GM12801 (cell line): ENCODE measurements around the gene FOXF1.

Source experiments
- TF ChIP-seq, protein P1 (sequence below): IDR thresholded peaks from one replicate; pipeline ENCODE4 v1.5.1; 2011; ENCODE audit warnings: control low read depth; ENCODE audit not compliant: insufficient read length; ENCODE audit errors: extremely low read depth

FOXF1 gene

DNA sequence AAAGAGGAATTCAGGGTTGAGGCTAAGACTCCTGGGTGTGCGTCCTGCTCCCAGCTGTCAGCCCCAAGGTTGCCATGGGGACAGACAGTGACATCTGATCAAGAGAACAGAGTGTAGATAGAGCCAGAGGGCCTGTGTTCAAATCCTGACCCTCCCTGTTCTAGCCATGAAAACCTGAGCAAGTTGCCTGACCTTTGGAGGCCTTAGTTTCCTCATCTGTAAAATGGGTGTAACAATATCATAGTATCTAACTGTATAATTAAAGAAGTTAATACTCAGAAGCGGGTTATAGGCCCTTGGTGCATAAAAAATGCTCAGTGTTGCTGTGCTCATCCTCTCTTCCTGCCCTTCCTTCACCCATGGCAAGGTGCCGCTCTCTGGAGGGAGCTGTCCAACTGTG, 28.7 kb upstream of the FOXF1 start:
- TF ChIP-seq, protein P1, sequence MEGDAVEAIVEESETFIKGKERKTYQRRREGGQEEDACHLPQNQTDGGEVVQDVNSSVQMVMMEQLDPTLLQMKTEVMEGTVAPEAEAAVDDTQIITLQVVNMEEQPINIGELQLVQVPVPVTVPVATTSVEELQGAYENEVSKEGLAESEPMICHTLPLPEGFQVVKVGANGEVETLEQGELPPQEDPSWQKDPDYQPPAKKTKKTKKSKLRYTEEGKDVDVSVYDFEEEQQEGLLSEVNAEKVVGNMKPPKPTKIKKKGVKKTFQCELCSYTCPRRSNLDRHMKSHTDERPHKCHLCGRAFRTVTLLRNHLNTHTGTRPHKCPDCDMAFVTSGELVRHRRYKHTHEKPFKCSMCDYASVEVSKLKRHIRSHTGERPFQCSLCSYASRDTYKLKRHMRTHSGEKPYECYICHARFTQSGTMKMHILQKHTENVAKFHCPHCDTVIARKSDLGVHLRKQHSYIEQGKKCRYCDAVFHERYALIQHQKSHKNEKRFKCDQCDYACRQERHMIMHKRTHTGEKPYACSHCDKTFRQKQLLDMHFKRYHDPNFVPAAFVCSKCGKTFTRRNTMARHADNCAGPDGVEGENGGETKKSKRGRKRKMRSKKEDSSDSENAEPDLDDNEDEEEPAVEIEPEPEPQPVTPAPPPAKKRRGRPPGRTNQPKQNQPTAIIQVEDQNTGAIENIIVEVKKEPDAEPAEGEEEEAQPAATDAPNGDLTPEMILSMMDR: no peak

DNA sequence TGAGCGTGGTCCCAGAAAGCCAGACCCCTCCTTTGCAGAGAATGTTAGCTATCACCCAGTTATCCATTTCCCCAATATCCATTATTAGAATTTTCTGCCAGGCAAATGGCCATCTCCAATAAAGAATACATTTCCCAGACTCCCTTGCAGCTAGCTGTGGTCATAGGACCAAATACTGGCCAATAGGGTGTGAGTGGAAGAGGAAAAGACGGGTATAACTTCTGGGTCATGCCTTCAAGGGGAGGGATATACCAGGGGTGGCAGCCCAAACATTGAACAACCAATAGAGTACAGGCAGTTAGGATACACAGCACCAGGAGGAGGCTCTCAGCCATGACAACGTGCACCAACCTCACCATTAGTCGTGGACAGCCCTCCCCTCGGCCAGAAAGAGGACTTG, 26.1 kb upstream of the FOXF1 start:
- TF ChIP-seq, protein P1: no peak

DNA sequence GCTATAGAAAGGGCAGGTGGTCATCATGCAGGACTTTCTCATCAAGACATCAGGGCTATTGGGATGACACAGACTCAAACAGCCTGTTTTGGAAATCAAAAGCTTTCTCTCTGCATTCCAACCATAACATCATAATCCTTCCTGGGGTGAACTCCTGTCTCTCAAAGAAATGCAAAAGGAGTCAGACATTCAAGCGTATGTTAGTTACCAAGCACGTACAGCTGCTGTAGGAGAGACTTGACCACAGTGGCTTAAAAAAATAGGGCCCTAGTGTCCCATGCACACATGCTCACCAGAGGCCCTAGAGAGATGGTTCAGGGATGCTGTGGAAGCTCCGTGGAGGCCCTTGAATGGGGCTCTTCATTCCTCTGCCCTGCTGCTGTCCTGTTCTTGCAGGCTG, 24.6 kb upstream of the FOXF1 start:
- TF ChIP-seq, protein P1: no peak

DNA sequence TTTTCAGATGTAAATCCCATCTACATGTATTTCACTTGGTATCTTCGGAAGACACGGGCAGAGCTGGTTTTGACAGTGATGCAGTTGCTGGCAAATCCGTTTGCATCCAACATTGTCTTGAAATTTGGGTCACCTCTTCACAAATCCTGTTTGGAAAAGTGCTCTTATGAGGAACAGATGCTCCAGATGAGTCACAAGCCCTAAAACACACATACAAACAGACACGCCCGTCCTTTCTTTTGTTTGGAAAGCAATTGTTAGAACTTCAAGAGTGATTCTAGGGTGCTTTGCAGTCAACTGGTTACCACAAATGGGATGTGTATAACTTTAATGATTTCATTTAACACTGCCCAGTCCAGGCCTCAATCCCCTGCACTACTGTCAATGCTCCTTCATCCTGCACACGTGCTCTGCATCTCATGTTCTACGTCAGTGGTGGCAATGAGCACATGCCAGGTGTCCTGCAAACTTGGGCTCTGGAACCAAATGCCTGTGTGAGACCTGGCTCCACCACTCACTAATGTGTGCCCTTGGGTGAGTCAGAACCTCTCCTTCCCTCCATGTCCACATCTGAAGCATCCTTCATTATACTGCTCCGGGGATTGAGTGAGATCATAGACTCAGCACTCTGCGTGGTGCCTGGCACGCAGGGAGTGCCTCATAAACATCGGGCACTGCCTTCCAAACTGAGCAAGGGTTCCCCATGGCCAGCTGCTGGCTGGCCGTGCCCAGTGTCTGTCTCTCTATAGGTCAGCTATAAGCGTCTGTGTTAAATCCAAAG, 19.3 kb upstream of the FOXF1 start:
- TF ChIP-seq, protein P1: no peak

DNA sequence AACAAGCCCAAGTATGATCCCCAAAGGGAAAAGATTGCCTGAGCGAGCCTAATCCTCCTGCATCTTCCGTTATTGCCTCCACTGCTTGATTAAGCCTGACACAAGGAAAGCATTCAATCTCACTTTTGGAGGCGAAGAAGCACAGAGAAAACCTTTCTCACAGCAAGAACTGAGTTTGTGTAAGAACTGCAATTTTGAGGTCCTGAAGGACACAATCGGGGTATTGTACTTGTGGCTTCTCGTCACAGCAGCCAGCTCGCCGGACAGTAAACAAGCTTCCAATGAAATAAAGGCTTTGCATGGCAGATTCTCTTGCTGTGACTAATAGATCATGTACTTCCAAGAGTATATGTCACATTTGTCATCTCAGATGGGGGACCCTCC, 18.7 kb upstream of the FOXF1 start:
- TF ChIP-seq, protein P1: no peak

DNA sequence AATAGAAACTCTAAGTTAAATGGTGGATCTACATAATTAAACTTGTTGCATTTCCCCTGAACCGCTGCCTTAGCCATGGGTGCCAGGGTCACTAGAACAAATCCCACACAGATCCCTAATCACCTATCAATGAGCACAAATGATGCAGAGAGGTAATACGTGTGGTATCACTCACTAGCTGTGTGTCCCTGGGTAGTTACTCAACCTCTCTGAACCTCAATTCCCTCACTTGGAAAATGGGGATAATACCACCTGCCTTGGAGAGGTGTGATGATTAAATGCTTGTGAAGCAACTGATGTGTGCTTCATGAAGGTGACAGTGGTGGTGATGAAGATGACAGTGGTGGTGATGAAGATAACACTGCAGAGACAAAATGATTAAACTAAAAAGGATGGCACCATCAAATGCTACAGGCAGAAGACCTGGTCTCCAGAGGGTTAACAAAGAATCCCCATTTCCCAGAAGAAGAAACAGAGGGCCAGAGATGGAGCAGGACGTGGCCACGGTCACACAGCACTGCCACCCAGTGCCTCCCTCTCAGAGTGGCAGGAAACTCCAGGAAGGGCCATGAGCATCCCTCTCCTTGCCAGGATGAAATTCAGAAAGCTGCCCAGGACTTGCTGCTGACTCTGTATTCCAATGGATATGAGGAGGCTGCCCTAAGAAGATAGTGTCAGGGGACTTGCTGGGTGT, 17.9 kb upstream of the FOXF1 start:
- TF ChIP-seq, protein P1: no peak

DNA sequence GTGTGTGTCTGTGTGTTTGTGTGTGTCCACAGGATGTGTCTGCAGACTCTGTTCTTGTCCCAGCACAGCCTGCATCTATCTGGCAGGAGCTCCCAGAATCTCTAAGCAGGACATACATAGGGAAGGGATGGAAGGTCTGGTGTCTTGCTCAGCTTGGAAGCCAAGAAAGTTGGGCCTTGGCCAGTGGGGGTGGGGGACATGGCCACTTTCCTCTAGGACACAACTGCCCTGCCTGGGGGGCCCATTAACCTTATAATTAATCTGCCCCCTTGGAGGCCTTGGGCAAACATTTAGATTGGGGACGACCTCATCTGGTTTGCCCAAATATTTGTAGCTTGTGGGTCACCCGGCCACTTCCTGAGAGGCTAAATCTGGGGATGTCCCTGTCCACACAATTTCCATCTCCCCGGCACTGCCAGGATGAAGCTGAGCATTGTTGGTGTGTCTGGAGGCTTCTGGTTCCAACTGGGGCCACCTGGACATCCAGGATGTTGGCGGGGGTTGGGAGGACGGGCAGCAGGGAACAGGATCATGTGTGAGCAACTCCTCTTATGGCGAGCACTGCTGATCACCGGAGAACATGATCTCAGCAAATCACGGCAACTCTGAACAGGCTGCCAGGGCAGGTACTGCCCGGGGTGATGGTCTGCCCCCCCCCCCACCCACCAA, 17.2 kb upstream of the FOXF1 start:
- TF ChIP-seq, protein P1: no peak
